Nephron progenitor cell (in vitro differentiated cells): ENCODE data around the gene GRM7.

Experiments used
- DNase-seq: peaks from one replicate; pipeline ENCODE4 v3.0.0; 2021
- H3K27ac Mint-ChIP-seq: 2 replicates; pipeline ENCODE4 v1.8.0; 2021; ENCODE audit warnings: mild to moderate bottlenecking, moderate library complexity, mixed read lengths
- H3K27me3 Mint-ChIP-seq: 2 replicates; pipeline ENCODE4 v1.8.0; 2021; ENCODE audit warnings: mild to moderate bottlenecking, low read depth, mixed read lengths; ENCODE audit not compliant: poor library complexity
- H3K36me3 Mint-ChIP-seq: 2 replicates; pipeline ENCODE4 v1.8.0; 2021; ENCODE audit warnings: low read depth, mixed read lengths
- H3K4me1 Mint-ChIP-seq: 2 replicates; pipeline ENCODE4 v1.8.0; 2021; ENCODE audit warnings: mixed read lengths
- H3K4me3 Mint-ChIP-seq: 2 replicates; pipeline ENCODE4 v1.8.0; 2021; ENCODE audit warnings: mild to moderate bottlenecking, moderate library complexity, mixed read lengths
- H3K9me3 Mint-ChIP-seq: 2 replicates; pipeline ENCODE4 v1.8.0; 2021; ENCODE audit warnings: mild to moderate bottlenecking, moderate library complexity, mixed read lengths
- CTCF ChIP-seq: fragments of 200-600 bp; sonication (generic); IDR thresholded peaks from 2 replicates; pipeline ENCODE4 v1.5.0; 2021; ENCODE audit warnings: antibody characterized with exemption

GRM7 gene

GRCh38 chr3:7568526-7569184 lies 707.7 kb downstream of the GRM7 start:
- TF ChIP-seq CTCF, result no peak
- Mint-ChIP-seq H3K4me1 (no peaks in the 10 kb centered on the region), H3K9me3 (peaks cover 23% of the 10 kb centered on the region), H3K27me3 (peaks cover 3% of the 10 kb centered on the region), H3K4me3 (no peak overlapping the region), H3K27ac (no peak overlapping the region), H3K36me3 (peaks cover 6% of the 10 kb centered on the region)
- no peak for DNase-seq

GRCh38 chr3:7573330-7573729 lies 712.4 kb downstream of the GRM7 start:
- no peaks in the 10 kb centered on the region for H3K27me3 Mint-ChIP-seq
- H3K9me3 Mint-ChIP-seq, result peaks cover 19% of the 10 kb centered on the region
- no peak overlapping the region for H3K27ac Mint-ChIP-seq
- no peak overlapping the region for H3K4me3 Mint-ChIP-seq
- no peak for DNase-seq
- H3K36me3 Mint-ChIP-seq, result peaks cover 6% of the 10 kb centered on the region
- no peaks in the 10 kb centered on the region for H3K4me1 Mint-ChIP-seq
- no peak for TF ChIP-seq CTCF

GRCh38 chr3:7574435-7574834 lies 713.5 kb downstream of the GRM7 start:
- no peak overlapping the region for H3K4me3 Mint-ChIP-seq
- no peak for DNase-seq
- no peaks in the 10 kb centered on the region for H3K27me3 Mint-ChIP-seq
- TF ChIP-seq CTCF, result no peak
- H3K4me1 Mint-ChIP-seq, result no peaks in the 10 kb centered on the region
- no peak overlapping the region for H3K27ac Mint-ChIP-seq
- H3K9me3 Mint-ChIP-seq, result peaks cover 19% of the 10 kb centered on the region
- peaks cover 6% of the 10 kb centered on the region for H3K36me3 Mint-ChIP-seq

GRCh38 chr3:7576071-7576470 lies 715.2 kb downstream of the GRM7 start:
- DNase-seq, result no peak
- Mint-ChIP-seq H3K36me3 (peaks cover 6% of the 10 kb centered on the region), H3K4me3 (no peak overlapping the region), H3K9me3 (peaks cover 10% of the 10 kb centered on the region), H3K27ac (no peak overlapping the region), H3K4me1 (no peaks in the 10 kb centered on the region), H3K27me3 (no peaks in the 10 kb centered on the region)
- no peak for TF ChIP-seq CTCF

GRCh38 chr3:7576506-7576905 lies 715.6 kb downstream of the GRM7 start:
- TF ChIP-seq CTCF, result no peak
- peaks cover 2% of the 10 kb centered on the region for H3K36me3 Mint-ChIP-seq
- no peaks in the 10 kb centered on the region for H3K27me3 Mint-ChIP-seq
- H3K9me3 Mint-ChIP-seq, result peaks cover 6% of the 10 kb centered on the region
- no peak for DNase-seq
- H3K4me1 Mint-ChIP-seq, result no peaks in the 10 kb centered on the region
- no peak overlapping the region for H3K27ac Mint-ChIP-seq
- no peak overlapping the region for H3K4me3 Mint-ChIP-seq

GRCh38 chr3:7577513-7577912 lies 716.6 kb downstream of the GRM7 start:
- no peaks in the 10 kb centered on the region for H3K4me1 Mint-ChIP-seq
- no peaks in the 10 kb centered on the region for H3K27me3 Mint-ChIP-seq
- no peaks in the 10 kb centered on the region for H3K36me3 Mint-ChIP-seq
- no peak overlapping the region for H3K4me3 Mint-ChIP-seq
- no peak overlapping the region for H3K27ac Mint-ChIP-seq
- H3K9me3 Mint-ChIP-seq, result no peaks in the 10 kb centered on the region
- TF ChIP-seq CTCF, result no peak
- no peak for DNase-seq
